Measurements from ENCODE around the gene AFF3.

The AFF3 gene

DNA sequence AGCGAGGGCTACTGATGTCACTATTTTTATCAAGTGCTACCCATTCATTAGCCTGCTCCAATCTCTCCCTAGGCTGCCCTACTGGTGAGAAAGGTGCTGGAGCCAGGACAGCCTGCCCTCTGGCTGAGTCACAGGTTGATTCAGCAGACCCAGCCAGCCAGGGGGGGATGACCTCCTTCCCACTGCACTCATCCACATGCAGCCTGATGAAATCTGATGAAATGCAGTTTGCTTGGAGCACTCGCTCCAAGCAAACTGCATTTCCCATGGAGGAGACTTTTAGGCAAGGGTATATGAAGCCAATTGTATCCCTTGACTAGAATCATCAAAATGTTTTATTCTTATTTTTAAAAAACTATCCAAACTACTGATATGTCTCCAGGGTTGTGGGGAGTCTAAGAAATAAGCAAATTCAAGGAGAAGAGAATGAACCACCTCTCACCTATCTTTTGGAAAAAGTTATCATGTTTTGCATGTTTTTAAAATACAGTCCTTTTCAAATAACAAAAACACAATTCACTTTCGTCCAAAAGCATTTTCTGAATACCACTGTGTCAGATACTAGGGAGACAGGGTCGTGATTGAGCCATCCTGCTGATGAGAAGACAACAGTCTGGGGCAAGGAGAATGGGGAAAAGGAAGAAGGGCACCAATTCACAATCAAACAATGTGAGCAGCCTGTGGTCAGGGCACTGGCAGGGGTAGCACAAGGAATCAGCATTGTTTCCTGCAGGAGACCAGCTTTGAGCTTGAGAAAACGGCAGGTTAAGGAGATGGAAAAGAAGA lies 128.3 kb downstream of the AFF3 start:
- no peak overlapping the region for H3K4me3 ChIP-seq (ENCODE audit: low read depth, low read length)
- TF ChIP-seq CTCF (IDR thresholded peaks at IDR 0.05; ENCODE audit: borderline replicate concordance, insufficient read depth, low read depth, low read length) = no peak

DNA sequence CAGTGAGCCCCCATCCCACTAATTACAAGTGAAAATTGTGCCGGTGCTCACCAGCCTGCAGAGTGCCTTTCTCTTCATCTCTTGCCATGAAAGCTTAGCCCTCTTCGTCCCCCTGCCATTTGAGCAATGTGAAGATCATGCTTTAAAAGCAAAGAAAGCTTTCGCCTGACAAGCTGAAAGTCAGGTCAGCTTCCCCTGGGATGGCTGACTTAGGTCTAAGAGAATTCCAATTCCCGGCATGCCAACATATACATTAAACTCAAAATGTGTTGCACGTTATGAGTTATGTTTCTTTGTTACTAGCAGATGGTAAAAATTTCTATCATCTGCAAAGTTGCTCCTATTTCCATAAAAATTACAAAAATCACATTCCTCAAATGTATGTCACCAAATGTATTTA lies 129.8 kb downstream of the AFF3 start:
- no peak overlapping the region for H3K4me3 ChIP-seq (ENCODE audit: low read depth, low read length)
- TF ChIP-seq CTCF (IDR thresholded peaks at IDR 0.05; ENCODE audit: borderline replicate concordance, insufficient read depth, low read depth, low read length) = no peak

DNA sequence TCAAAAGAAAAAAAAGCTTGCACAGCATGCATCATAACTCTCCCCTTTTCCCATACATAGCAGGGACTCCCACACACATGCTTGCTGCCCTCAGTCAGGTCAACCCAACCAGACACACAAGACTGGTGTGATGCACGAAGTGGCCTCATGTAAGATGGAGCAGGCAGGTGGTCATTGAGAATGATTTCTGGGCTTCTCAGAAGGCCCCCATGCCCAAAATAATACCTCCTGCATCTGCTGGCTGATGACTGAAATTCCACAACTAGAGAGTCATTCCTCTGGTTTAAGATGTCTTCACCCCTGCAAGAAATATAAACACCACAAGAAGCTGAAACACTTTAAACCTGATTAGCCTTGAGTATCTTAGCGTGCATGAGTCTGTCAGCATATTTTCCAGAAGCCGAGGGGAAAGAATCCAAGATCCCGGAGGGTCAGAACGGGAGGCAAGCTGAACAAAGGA lies 131.1 kb downstream of the AFF3 start:
- H3K4me3 ChIP-seq (ENCODE audit: low read depth, low read length) = no peak overlapping the region
- TF ChIP-seq CTCF (IDR thresholded peaks at IDR 0.05; ENCODE audit: borderline replicate concordance, insufficient read depth, low read depth, low read length) = no peak

GRCh38 chr2:100010606-100011005 lies 131.8 kb downstream of the AFF3 start:
- TF ChIP-seq CTCF (IDR thresholded peaks at IDR 0.05; ENCODE audit: borderline replicate concordance, insufficient read depth, low read depth, low read length) = no peak
- no peak overlapping the region for H3K4me3 ChIP-seq (ENCODE audit: low read depth, low read length)

DNA sequence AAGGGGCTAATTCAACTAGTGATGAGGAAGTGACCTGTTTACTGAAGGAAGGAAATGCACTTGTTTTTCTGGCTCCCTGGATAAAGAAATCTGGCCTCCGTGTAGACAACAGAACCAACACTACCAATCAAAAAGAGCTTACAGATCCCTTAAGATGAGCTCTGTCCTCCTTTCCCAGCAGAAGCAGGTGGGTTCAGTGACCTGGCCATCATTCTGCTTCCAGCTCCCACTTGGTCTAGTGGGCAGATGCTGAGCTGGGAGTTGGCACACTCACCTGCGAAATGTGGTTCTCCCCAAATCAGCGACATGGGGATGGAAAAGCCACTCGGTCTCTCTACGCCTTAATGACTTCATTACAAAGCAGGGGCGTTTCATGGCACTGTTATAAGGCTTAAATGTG lies 132.6 kb downstream of the AFF3 start:
- TF ChIP-seq CTCF (IDR thresholded peaks at IDR 0.05; ENCODE audit: borderline replicate concordance, insufficient read depth, low read depth, low read length) = no peak
- no peak overlapping the region for H3K4me3 ChIP-seq (ENCODE audit: low read depth, low read length)

DNA sequence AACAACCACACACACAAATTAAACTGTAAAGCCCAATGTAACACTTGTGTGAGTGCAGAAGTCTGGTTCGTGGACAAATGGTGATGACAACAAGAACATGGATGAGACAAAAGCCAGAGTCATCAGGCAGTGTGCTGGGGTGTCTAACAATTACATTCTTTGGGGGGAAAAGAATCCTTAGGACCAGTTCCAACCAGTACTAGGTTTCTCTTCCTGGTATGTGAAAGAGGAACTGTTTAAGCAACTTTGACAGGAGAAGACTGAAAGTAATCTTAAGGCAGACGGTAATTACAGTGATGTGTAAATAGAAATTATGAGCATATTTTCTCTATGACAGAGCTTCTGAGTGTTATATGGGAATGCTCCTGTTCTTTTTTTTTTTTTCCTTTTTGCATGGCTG lies 133.4 kb downstream of the AFF3 start:
- no peak for TF ChIP-seq CTCF (IDR thresholded peaks at IDR 0.05; ENCODE audit: borderline replicate concordance, insufficient read depth, low read depth, low read length)
- no peak overlapping the region for H3K4me3 ChIP-seq (ENCODE audit: low read depth, low read length)

GRCh38 chr2:100006516-100006915 lies 135.9 kb downstream of the AFF3 start:
- no peak overlapping the region for H3K4me3 ChIP-seq (ENCODE audit: low read depth, low read length)
- TF ChIP-seq CTCF (IDR thresholded peaks at IDR 0.05; ENCODE audit: borderline replicate concordance, insufficient read depth, low read depth, low read length) = no peak

Measured in GM12875 (cell line).